Measurements from ENCODE around the gene CKLF. TPM values are rescaled to one million over a fixed set of nuclear protein-coding genes. Genes with fewer than 3 reads are reported as not detected.
"Not testable (repeated sequence)": the region's sequence is repeated elsewhere in the genome, so short reads cannot be mapped to it uniquely, and the experiment has no call there.

CKLF gene
- total and polyA plus RNA-seq, 3 experiments from 2014 or later = 118 to 265 (median 121) TPM

- H3K9me3 Mint-ChIP-seq; DNase-seq; H3K4me3 ChIP-seq (ENCODE audit: low read length); H3K27me3 Mint-ChIP-seq; H3K36me3 Mint-ChIP-seq; H3K36me3 ChIP-seq (ENCODE audit: insufficient read depth, low read length); POLR2A ChIA-PET; H3K27me3 ChIP-seq (ENCODE audit: insufficient read depth, low read length, poor library complexity, severe bottlenecking); H3K9me3 ChIP-seq (ENCODE audit: low read length): not testable (repeated sequence)
- H3K4me3 Mint-ChIP-seq = peak overlapping the region in 2 of 7 donors; percentile 38 to 39
- peaks cover 43% of the 10 kb centered on the region for H3K4me1 ChIP-seq (ENCODE audit: insufficient read depth, low read length)
- H3K27ac ChIP-seq (ENCODE audit: low read depth, low read length) = peak overlapping the region; percentile 1
- peak overlapping the region; percentile 92 to 100 (median 98) for H3K27ac Mint-ChIP-seq
- CTCF ChIA-PET = interaction anchor here (0.7 to 1.5 kb wide), 5 partner anchors 32 to 74 kb away, joined by 3 to 5 read pairs (median 4); no protein-coding TSS in a partner anchor
- peaks cover 56 to 72% (median 63%) of the 10 kb centered on the region in 3 donors for H3K4me1 Mint-ChIP-seq
Observed at GRCh38 chr16:66514980-66515595, 37.3 kb upstream of the CKLF start.

- no peak for DNase-seq
- peak overlapping the region; percentile 46 to 89 (median 68) for H3K4me3 Mint-ChIP-seq
- peak overlapping the region; percentile 28 for H3K4me3 ChIP-seq (ENCODE audit: low read length)
- no peaks in the 10 kb centered on the region for H3K27me3 ChIP-seq (ENCODE audit: insufficient read depth, low read length, poor library complexity, severe bottlenecking)
- H3K36me3 Mint-ChIP-seq = peaks cover 0 to 2% (median 0%) of the 10 kb centered on the region in 3 donors
- no peaks in the 10 kb centered on the region for H3K9me3 ChIP-seq (ENCODE audit: low read length)
- H3K27ac ChIP-seq (ENCODE audit: low read depth, low read length) = peak overlapping the region; percentile 67
- H3K4me1 ChIP-seq (ENCODE audit: insufficient read depth, low read length) = peaks cover 50% of the 10 kb centered on the region
- H3K9me3 Mint-ChIP-seq = no peaks in the 10 kb centered on the region
- H3K27ac Mint-ChIP-seq = peak overlapping the region; percentile 92 to 100 (median 98)
- ChIA-PET POLR2A (no interaction called here), CTCF (interaction anchor here (0.7 to 1.5 kb wide), 5 partner anchors 31 to 73 kb away, joined by 3 to 5 read pairs (median 4); no protein-coding TSS in a partner anchor)
- no peaks in the 10 kb centered on the region for H3K27me3 Mint-ChIP-seq
- no peaks in the 10 kb centered on the region for H3K36me3 ChIP-seq (ENCODE audit: insufficient read depth, low read length)
- peaks cover 64 to 80% (median 70%) of the 10 kb centered on the region in 3 donors for H3K4me1 Mint-ChIP-seq
Observed at GRCh38 chr16:66515596-66516508, 36.5 kb upstream of the CKLF start.

DNA sequence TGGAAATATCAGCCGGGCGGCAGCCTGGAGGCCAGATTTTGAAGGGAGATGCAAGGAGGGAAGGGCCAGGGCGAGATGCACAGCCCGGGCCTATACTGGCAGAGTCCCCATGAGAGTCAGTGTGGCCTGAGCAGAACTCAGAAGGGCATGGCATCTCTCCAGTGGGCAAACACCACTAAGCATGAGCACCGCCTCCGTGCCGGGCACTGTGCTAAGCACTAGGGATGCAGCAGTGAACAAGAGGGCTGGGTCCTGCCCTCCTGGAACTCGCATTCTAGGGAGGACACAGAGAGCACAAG is 35.9 kb upstream of the CKLF start:
- Histone ChIP-seq H3K4me3 (ENCODE audit: low read length) (peak overlapping the region; percentile 28), H3K36me3 (ENCODE audit: insufficient read depth, low read length) (no peaks in the 10 kb centered on the region), H3K27ac (ENCODE audit: low read depth, low read length) (peak overlapping the region; percentile 67), H3K9me3 (ENCODE audit: low read length) (no peaks in the 10 kb centered on the region), H3K27me3 (ENCODE audit: insufficient read depth, low read length, poor library complexity, severe bottlenecking) (no peaks in the 10 kb centered on the region), H3K4me1 (ENCODE audit: insufficient read depth, low read length) (peaks cover 56% of the 10 kb centered on the region)
- peaks cover 0 to 2% (median 0%) of the 10 kb centered on the region in 3 donors for H3K36me3 Mint-ChIP-seq
- H3K9me3 Mint-ChIP-seq = no peaks in the 10 kb centered on the region
- no peaks in the 10 kb centered on the region for H3K27me3 Mint-ChIP-seq
- DNase-seq = no peak
- peak overlapping the region; percentile 46 to 89 (median 68) for H3K4me3 Mint-ChIP-seq
- CTCF ChIA-PET = interaction anchor here (1.1 to 1.5 kb wide), 2 partner anchors 35 to 73 kb away, joined by 4 to 5 read pairs; no protein-coding TSS in a partner anchor
- peaks cover 70 to 86% (median 76%) of the 10 kb centered on the region in 3 donors for H3K4me1 Mint-ChIP-seq
- peak overlapping the region; percentile 92 to 100 (median 98) for H3K27ac Mint-ChIP-seq
- POLR2A ChIA-PET = no interaction called here

GRCh38 chr16:66516808-66517585 is 35.4 kb upstream of the CKLF start:
- no peaks in the 10 kb centered on the region for H3K9me3 ChIP-seq (ENCODE audit: low read length)
- H3K27ac Mint-ChIP-seq = peak overlapping the region; percentile 92 to 100 (median 98)
- ChIA-PET CTCF (interaction anchor here (0.7 to 1.5 kb wide), 3 partner anchors 27 to 40 kb away, joined by 3 to 6 read pairs (median 3); partner anchors contain the start of gene CKLF), POLR2A (interaction anchor here (0.5 to 1.1 kb wide), 2 partner anchors 36 to 355 kb away, joined by 3 to 7 read pairs; partner anchors contain the start of gene CKLF)
- H3K36me3 ChIP-seq (ENCODE audit: insufficient read depth, low read length) = no peaks in the 10 kb centered on the region
- H3K36me3 Mint-ChIP-seq = peaks cover 0 to 2% (median 0%) of the 10 kb centered on the region in 3 donors
- peak overlapping the region; percentile 80 for H3K27ac ChIP-seq (ENCODE audit: low read depth, low read length)
- no peaks in the 10 kb centered on the region for H3K27me3 ChIP-seq (ENCODE audit: insufficient read depth, low read length, poor library complexity, severe bottlenecking)
- peak; percentile 31 to 89 (median 66) for DNase-seq
- peaks cover 72 to 86% (median 78%) of the 10 kb centered on the region in 3 donors for H3K4me1 Mint-ChIP-seq
- no peaks in the 10 kb centered on the region for H3K27me3 Mint-ChIP-seq
- H3K4me1 ChIP-seq (ENCODE audit: insufficient read depth, low read length) = peaks cover 61% of the 10 kb centered on the region
- peak overlapping the region; percentile 16 for H3K4me3 ChIP-seq (ENCODE audit: low read length)
- no peaks in the 10 kb centered on the region for H3K9me3 Mint-ChIP-seq
- peak overlapping the region; percentile 14 to 89 (median 68) for H3K4me3 Mint-ChIP-seq

GRCh38 chr16:66517586-66518263 is 34.7 kb upstream of the CKLF start:
- Histone ChIP-seq H3K4me3 (ENCODE audit: low read length) (no peak overlapping the region), H3K4me1 (ENCODE audit: insufficient read depth, low read length) (peaks cover 64% of the 10 kb centered on the region), H3K27me3 (ENCODE audit: insufficient read depth, low read length, poor library complexity, severe bottlenecking) (no peaks in the 10 kb centered on the region), H3K27ac (ENCODE audit: low read depth, low read length) (peak overlapping the region; percentile 80), H3K9me3 (ENCODE audit: low read length) (no peaks in the 10 kb centered on the region), H3K36me3 (ENCODE audit: insufficient read depth, low read length) (no peaks in the 10 kb centered on the region)
- ChIA-PET CTCF (interaction anchor here (0.7 to 1.5 kb wide), 3 partner anchors 26 to 40 kb away, joined by 3 to 6 read pairs (median 3); partner anchors contain the start of gene CKLF), POLR2A (interaction anchor here (0.9 to 1.1 kb wide), 2 partner anchors 34 to 35 kb away, joined by 3 to 7 read pairs; partner anchors contain the start of gene CKLF)
- no peak for DNase-seq
- Mint-ChIP-seq H3K9me3 (no peaks in the 10 kb centered on the region), H3K4me1 (peaks cover 78 to 89% (median 82%) of the 10 kb centered on the region in 3 donors), H3K4me3 (peak overlapping the region; percentile 19 to 70 (median 58)), H3K27ac (peak overlapping the region; percentile 92 to 100 (median 98)), H3K36me3 (peaks cover 0 to 2% (median 0%) of the 10 kb centered on the region in 3 donors), H3K27me3 (no peaks in the 10 kb centered on the region)

- CTCF ChIA-PET = interaction anchor here (1.0 to 6.0 kb wide), 6 partner anchors 9 to 113 kb away, joined by 3 to 39 read pairs (median 8); partner anchors contain the start of gene CKLF
- no peaks in the 10 kb centered on the region for H3K9me3 Mint-ChIP-seq
- peak overlapping the region; percentile 61 to 100 (median 95) for H3K27ac Mint-ChIP-seq
- Histone ChIP-seq H3K4me3 (ENCODE audit: low read length) (no peak overlapping the region), H3K27me3 (ENCODE audit: insufficient read depth, low read length, poor library complexity, severe bottlenecking) (no peaks in the 10 kb centered on the region), H3K4me1 (ENCODE audit: insufficient read depth, low read length) (peaks cover 84% of the 10 kb centered on the region), H3K27ac (ENCODE audit: low read depth, low read length) (no peak overlapping the region), H3K36me3 (ENCODE audit: insufficient read depth, low read length) (no peaks in the 10 kb centered on the region), H3K9me3 (ENCODE audit: low read length) (no peaks in the 10 kb centered on the region)
- H3K27me3 Mint-ChIP-seq = no peaks in the 10 kb centered on the region
- no peak for DNase-seq
- peaks cover 89 to 96% (median 95%) of the 10 kb centered on the region in 3 donors for H3K4me1 Mint-ChIP-seq
- peak overlapping the region in 5 of 7 donors; percentile 30 to 78 (median 72) for H3K4me3 Mint-ChIP-seq
- H3K36me3 Mint-ChIP-seq = no peaks in the 10 kb centered on the region
- POLR2A ChIA-PET = interaction anchor here (3.0 kb wide), 1 partner anchor 85 kb away, joined by 13 read pairs; the partner anchor contains the start of gene CMTM3
Observed at GRCh38 chr16:66519482-66520373, 32.6 kb upstream of the CKLF start.

All from CD8-positive, alpha-beta memory T cell (primary cell).